ENCODE measurements around the gene DDX17. TPM values are rescaled to one million over a fixed set of nuclear protein-coding genes. Genes with fewer than 3 reads are reported as not detected.

DDX17 gene
- total and polyA plus RNA-seq, 9 of the 15 experiments (the other 6 are each of a cell fraction or from before 2014, with no cell fraction given), result 17.6 to 421 (median 189) TPM

DNA sequence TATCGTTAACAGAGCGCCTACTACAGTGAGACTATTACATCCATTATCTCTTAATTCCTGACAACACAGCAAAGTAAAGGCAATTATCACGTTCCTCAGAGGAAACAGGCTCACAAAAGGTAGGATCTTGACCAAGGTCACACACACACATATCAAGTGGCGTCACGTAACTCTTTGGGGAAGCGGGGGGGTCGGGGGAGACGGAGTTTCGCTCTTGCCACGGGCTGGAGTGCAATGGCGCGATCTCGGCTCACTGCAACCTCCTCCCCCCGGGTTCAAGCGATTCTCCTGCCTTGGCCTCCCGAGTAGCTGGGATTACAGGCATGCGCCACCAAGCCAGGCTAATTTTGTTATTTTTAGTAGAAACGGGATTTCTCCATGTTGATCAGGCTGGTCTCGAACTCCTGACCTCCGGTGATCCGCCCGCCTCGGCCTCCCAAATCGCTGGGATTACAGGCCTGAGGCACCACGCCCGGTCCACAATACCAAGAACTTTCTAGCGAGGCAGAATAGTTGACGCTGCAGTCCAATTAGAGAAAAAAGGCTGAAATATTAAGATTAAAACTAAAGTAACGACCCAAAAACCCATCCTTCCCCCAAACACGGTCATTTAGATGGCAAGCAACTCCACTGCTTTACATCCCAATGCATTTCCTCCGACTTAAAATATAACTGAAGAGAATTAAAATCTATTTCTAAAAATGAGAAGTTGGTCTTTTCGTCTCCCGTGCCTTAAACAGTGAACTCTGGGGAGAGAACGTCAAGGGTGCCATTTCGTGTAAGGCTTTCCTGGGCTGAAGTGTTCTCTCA is 1.2 kb downstream of the DDX17 start (continued):
- TF ChIP-seq POU5F1 (IDR thresholded peaks at IDR 0.05; ENCODE audit: borderline replicate concordance, low read depth, low read length, partially characterized antibody) (no peak), PPARD (CRISPR knock-in tag; IDR thresholded peaks at IDR 0.05) (no peak), TRIM28 (IDR thresholded peaks at IDR 0.05) (no peak), RFX5 (IDR thresholded peaks at IDR 0.05; ENCODE audit: low read depth, low read length) (no peak), ZFP36 (IDR thresholded peaks at IDR 0.05; ENCODE audit: low read depth, low read length, partially characterized antibody) (peak; percentile 31), DIDO1 (tag; IDR thresholded peaks at IDR 0.05; ENCODE audit: low read depth) (no peak), HLTF (IDR thresholded peaks at IDR 0.05) (no peak), SUPT5H (IDR thresholded peaks at IDR 0.05) (peak; percentile 60), RBM17 (IDR thresholded peaks at IDR 0.05; ENCODE audit: borderline replicate concordance, low read depth, low read length) (no peak), KDM4B (IDR thresholded peaks at IDR 0.05; ENCODE audit: borderline replicate concordance in 2 of 2, low read depth in 1 of 2) (no peak), EP400 (IDR thresholded peaks at IDR 0.05) (peak; percentile 69), BHLHE40 (IDR thresholded peaks at IDR 0.05; ENCODE audit: low read length) (peak; percentile 20; the same call in 1 of the 2 replicates), NCOR1 (IDR thresholded peaks at IDR 0.05) (peak; percentile 43; the same call in 1 of the 2 replicates), GABPA (tag; conservative IDR thresholded peaks at IDR 0.05; ENCODE audit: low read depth) (no peak)
- TF ChIP-seq, protein P1, sequence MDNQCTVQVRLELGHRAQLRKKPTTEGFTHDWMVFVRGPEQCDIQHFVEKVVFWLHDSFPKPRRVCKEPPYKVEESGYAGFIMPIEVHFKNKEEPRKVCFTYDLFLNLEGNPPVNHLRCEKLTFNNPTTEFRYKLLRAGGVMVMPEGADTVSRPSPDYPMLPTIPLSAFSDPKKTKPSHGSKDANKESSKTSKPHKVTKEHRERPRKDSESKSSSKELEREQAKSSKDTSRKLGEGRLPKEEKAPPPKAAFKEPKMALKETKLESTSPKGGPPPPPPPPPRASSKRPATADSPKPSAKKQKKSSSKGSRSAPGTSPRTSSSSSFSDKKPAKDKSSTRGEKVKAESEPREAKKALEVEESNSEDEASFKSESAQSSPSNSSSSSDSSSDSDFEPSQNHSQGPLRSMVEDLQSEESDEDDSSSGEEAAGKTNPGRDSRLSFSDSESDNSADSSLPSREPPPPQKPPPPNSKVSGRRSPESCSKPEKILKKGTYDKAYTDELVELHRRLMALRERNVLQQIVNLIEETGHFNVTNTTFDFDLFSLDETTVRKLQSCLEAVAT (IDR thresholded peaks at IDR 0.05), result peak in 1 of 2 experiments; percentile 46; a peak in 1 of 4 replicates
- TF ChIP-seq, protein P2, sequence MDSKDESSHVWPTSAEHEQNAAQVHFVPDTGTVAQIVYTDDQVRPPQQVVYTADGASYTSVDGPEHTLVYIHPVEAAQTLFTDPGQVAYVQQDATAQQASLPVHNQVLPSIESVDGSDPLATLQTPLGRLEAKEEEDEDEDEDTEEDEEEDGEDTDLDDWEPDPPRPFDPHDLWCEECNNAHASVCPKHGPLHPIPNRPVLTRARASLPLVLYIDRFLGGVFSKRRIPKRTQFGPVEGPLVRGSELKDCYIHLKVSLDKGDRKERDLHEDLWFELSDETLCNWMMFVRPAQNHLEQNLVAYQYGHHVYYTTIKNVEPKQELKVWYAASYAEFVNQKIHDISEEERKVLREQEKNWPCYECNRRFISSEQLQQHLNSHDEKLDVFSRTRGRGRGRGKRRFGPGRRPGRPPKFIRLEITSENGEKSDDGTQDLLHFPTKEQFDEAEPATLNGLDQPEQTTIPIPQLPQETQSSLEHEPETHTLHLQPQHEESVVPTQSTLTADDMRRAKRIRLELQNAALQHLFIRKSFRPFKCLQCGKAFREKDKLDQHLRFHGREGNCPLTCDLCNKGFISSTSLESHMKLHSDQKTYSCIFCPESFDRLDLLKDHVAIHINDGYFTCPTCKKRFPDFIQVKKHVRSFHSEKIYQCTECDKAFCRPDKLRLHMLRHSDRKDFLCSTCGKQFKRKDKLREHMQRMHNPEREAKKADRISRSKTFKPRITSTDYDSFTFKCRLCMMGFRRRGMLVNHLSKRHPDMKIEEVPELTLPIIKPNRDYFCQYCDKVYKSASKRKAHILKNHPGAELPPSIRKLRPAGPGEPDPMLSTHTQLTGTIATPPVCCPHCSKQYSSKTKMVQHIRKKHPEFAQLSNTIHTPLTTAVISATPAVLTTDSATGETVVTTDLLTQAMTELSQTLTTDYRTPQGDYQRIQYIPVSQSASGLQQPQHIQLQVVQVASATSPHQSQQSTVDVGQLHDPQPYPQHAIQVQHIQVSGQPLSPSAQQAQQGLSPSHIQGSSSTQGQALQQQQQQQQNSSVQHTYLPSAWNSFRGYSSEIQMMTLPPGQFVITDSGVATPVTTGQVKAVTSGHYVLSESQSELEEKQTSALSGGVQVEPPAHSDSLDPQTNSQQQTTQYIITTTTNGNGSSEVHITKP (IDR thresholded peaks at IDR 0.05; ENCODE audit: partially characterized antibody), result peak; percentile 28
- TF ChIP-seq, protein P3, sequence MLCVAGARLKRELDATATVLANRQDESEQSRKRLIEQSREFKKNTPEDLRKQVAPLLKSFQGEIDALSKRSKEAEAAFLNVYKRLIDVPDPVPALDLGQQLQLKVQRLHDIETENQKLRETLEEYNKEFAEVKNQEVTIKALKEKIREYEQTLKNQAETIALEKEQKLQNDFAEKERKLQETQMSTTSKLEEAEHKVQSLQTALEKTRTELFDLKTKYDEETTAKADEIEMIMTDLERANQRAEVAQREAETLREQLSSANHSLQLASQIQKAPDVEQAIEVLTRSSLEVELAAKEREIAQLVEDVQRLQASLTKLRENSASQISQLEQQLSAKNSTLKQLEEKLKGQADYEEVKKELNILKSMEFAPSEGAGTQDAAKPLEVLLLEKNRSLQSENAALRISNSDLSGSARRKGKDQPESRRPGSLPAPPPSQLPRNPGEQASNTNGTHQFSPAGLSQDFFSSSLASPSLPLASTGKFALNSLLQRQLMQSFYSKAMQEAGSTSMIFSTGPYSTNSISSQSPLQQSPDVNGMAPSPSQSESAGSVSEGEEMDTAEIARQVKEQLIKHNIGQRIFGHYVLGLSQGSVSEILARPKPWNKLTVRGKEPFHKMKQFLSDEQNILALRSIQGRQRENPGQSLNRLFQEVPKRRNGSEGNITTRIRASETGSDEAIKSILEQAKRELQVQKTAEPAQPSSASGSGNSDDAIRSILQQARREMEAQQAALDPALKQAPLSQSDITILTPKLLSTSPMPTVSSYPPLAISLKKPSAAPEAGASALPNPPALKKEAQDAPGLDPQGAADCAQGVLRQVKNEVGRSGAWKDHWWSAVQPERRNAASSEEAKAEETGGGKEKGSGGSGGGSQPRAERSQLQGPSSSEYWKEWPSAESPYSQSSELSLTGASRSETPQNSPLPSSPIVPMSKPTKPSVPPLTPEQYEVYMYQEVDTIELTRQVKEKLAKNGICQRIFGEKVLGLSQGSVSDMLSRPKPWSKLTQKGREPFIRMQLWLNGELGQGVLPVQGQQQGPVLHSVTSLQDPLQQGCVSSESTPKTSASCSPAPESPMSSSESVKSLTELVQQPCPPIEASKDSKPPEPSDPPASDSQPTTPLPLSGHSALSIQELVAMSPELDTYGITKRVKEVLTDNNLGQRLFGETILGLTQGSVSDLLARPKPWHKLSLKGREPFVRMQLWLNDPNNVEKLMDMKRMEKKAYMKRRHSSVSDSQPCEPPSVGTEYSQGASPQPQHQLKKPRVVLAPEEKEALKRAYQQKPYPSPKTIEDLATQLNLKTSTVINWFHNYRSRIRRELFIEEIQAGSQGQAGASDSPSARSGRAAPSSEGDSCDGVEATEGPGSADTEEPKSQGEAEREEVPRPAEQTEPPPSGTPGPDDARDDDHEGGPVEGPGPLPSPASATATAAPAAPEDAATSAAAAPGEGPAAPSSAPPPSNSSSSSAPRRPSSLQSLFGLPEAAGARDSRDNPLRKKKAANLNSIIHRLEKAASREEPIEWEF (CRISPR knock-in tag; IDR thresholded peaks at IDR 0.05), result no peak
